H1 (cell line): ENCODE data around the gene ABTB1. TPM values are rescaled to one million over a fixed set of nuclear protein-coding genes. Genes with fewer than 3 reads are reported as not detected.

Source experiments
- CTCF ChIA-PET: fragments of 300-600 bp; sonication (Branson Sonifier 250); formaldehyde crosslinking; loops from one replicate; lab custom pipeline; 2021; ENCODE audit not compliant: partially characterized antibody; lab: Charles Lee
- POLR2A ChIA-PET: fragments of 300-600 bp; sonication (Branson Sonifier 250); formaldehyde crosslinking; loops from one replicate; lab custom pipeline; 2021; ENCODE audit warnings: inconsistent platforms; ENCODE audit not compliant: partially characterized antibody; lab: Charles Lee
- DNase-seq, 2 experiments: peaks; one replicate each; pipeline versions ENCODE4 v3.0.0 to v3.0.0-alpha.2; 2010 to 2022; ENCODE audit warnings: low spot score in 2 of 2, low read depth in 1 of 2, mixed read lengths in 1 of 2
- FAIRE-seq: peaks from 2 replicates; lab custom pipeline; 2011; peaks lifted over from hg19 to GRCh38; lab: Jason Lieb, UNC
- H2AFZ ChIP-seq: 2 replicates; pipeline ENCODE4 v1.8.1; 2012; ENCODE audit warnings: low read length, inconsistent platforms
- H2AK5ac ChIP-seq: 2 replicates; pipeline ENCODE4 v1.6.1; 2013; ENCODE audit warnings: low read depth, low read length
- H2BK120ac ChIP-seq: replicated peaks from 2 replicates; pipeline ENCODE3; 2013; ENCODE audit warnings: low read depth, low read length, inconsistent platforms
- H2BK12ac ChIP-seq: 2 replicates; pipeline ENCODE4 v1.6.1; 2013; ENCODE audit warnings: low read depth, low read length
- H2BK15ac ChIP-seq: 2 replicates; pipeline ENCODE4 v1.6.1; 2013; ENCODE audit warnings: low read length
- H2BK20ac ChIP-seq: 2 replicates; pipeline ENCODE4 v1.6.1; 2013; ENCODE audit warnings: low read length
- H2BK5ac ChIP-seq: 2 replicates; pipeline ENCODE4 v1.6.1; 2013; ENCODE audit warnings: low read depth, low read length
- H3K14ac ChIP-seq: 2 replicates; pipeline ENCODE4 v1.6.1; 2013; ENCODE audit warnings: inconsistent platforms; ENCODE audit not compliant: insufficient read length
- H3K18ac ChIP-seq: 2 replicates; pipeline ENCODE4 v1.6.1; 2013; ENCODE audit warnings: low read length; ENCODE audit errors: extremely low read depth
- H3K23ac ChIP-seq: 2 replicates; pipeline ENCODE4 v1.6.1; 2013; ENCODE audit warnings: inconsistent platforms; ENCODE audit not compliant: insufficient read length
- H3K23me2 ChIP-seq: 2 replicates; pipeline ENCODE4 v1.6.1; 2013; ENCODE audit warnings: low read depth, low read length
- H3K27ac ChIP-seq: 2 replicates; pipeline ENCODE4 v1.6.1; 2011; ENCODE audit warnings: low read depth, low read length, inconsistent platforms
- H3K27me3 ChIP-seq, 4 experiments: replicated peaks in 1 of 4; 1 replicate in 1 of 4; 2 replicates in 3 of 4; pipeline versions ENCODE4 v1.6.1 to v1.8.1; 2011 to 2013; ENCODE audit warnings: low read length in 3 of 4, mild to moderate bottlenecking in 3 of 4, inconsistent platforms in 2 of 4, mixed read lengths in 2 of 4, moderate library complexity in 1 of 4; ENCODE audit not compliant: control insufficient read depth in 3 of 4, insufficient read depth in 3 of 4; ENCODE audit errors: extremely low read depth in 1 of 4
- H3K36me3 ChIP-seq, 4 experiments: 2 replicates each; pipeline versions ENCODE4 v1.6.1 to v1.8.1; 2011 to 2013; ENCODE audit warnings: mild to moderate bottlenecking in 4 of 4, low read length in 3 of 4, moderate library complexity in 2 of 4, control low read depth in 1 of 4, inconsistent platforms in 1 of 4; ENCODE audit not compliant: insufficient read depth in 4 of 4, control insufficient read depth in 2 of 4
- H3K4ac ChIP-seq: replicated peaks from 2 replicates; pipeline ENCODE3; 2013; ENCODE audit warnings: low read length, low read depth, mixed read lengths, inconsistent platforms; ENCODE audit not compliant: insufficient read length
- H3K4me1 ChIP-seq, 4 experiments: replicated peaks in 1 of 4; 1 replicate in 1 of 4; 2 replicates in 3 of 4; pipeline versions ENCODE4 v1.6.1 to v1.8.1; 2011 to 2013; ENCODE audit warnings: low read length in 3 of 4, inconsistent platforms in 2 of 4, mixed read lengths in 1 of 4; ENCODE audit not compliant: insufficient read depth in 4 of 4, control insufficient read depth in 3 of 4
- H3K4me2 ChIP-seq, 2 experiments: 2 replicates each; pipeline versions ENCODE4 v1.6.1 to v1.8.1; 2011 to 2013; ENCODE audit warnings: low read depth in 2 of 2, low read length in 2 of 2, control low read depth in 1 of 2, inconsistent platforms in 1 of 2, mild to moderate bottlenecking in 1 of 2; ENCODE audit not compliant: insufficient read depth in 1 of 2
- H3K4me3 ChIP-seq, 4 experiments: fragments of 200-600, 300-600 bp in 1 of 4; sonication (generic), shearing (Covaris generic), sonication (Bioruptor Twin) in 1 of 4; 2 replicates each; pipeline versions ENCODE4 v1.5.1 to v1.8.1; 2011 to 2016; ENCODE audit warnings: low read length in 4 of 4, low read depth in 3 of 4, control low read depth in 2 of 4, inconsistent platforms in 2 of 4, mild to moderate bottlenecking in 2 of 4, mixed read lengths in 1 of 4, moderate library complexity in 1 of 4; ENCODE audit not compliant: insufficient read depth in 2 of 4; ENCODE audit errors: extremely low read depth in 1 of 4
- H3K56ac ChIP-seq: replicated peaks from 2 replicates; pipeline ENCODE3; 2013; ENCODE audit warnings: low read depth, mild to moderate bottlenecking, mixed read lengths, low read length, inconsistent platforms; ENCODE audit not compliant: insufficient read length
- H3K79me1 ChIP-seq: 2 replicates; pipeline ENCODE4 v1.6.1; 2013; ENCODE audit warnings: low read depth, low read length, control low read depth
- H3K79me2 ChIP-seq, 2 experiments: 2 replicates each; pipeline versions ENCODE4 v1.6.1 to v1.8.1; 2012 to 2013; ENCODE audit warnings: low read length in 2 of 2, mild to moderate bottlenecking in 2 of 2, inconsistent platforms in 1 of 2; ENCODE audit not compliant: insufficient read depth in 2 of 2, control insufficient read depth in 1 of 2
- H3K9ac ChIP-seq, 4 experiments: replicated peaks in 1 of 4; 1 replicate in 1 of 4; 2 replicates in 3 of 4; pipeline versions ENCODE4 v1.6.1 to v1.8.1; 2011 to 2013; ENCODE audit warnings: low read depth in 3 of 4, low read length in 3 of 4, control low read depth in 2 of 4, mild to moderate bottlenecking in 2 of 4, moderate library complexity in 2 of 4, inconsistent platforms in 1 of 4; ENCODE audit errors: extremely low read depth in 1 of 4
- H3K9me3 ChIP-seq, 2 experiments: 2 replicates each; pipeline versions ENCODE4 v1.6.1 to v1.8.1; 2012 to 2013; ENCODE audit warnings: mild to moderate bottlenecking in 2 of 2, moderate library complexity in 2 of 2, control low read depth in 1 of 2, inconsistent platforms in 1 of 2, low read depth in 1 of 2, low read length in 1 of 2, mixed read lengths in 1 of 2; ENCODE audit not compliant: insufficient read depth in 2 of 2
- H4K20me1 ChIP-seq, 2 experiments: replicated peaks in 1 of 2; 2 replicates each; pipeline versions ENCODE3 to v1.8.1; 2011 to 2013; ENCODE audit warnings: inconsistent platforms in 2 of 2, low read length in 2 of 2, mild to moderate bottlenecking in 1 of 2; ENCODE audit not compliant: insufficient read depth in 2 of 2, control insufficient read depth in 1 of 2
- H4K5ac ChIP-seq: 2 replicates; pipeline ENCODE4 v1.6.1; 2013; ENCODE audit warnings: low read length, low read depth, mixed read lengths, inconsistent platforms; ENCODE audit not compliant: insufficient read length
- H4K8ac ChIP-seq: 2 replicates; pipeline ENCODE4 v1.8.0; 2013; ENCODE audit warnings: mild to moderate bottlenecking, moderate library complexity, low read length, inconsistent platforms; ENCODE audit not compliant: insufficient read depth; ENCODE audit errors: extremely low read depth
- H4K91ac ChIP-seq: replicated peaks from 2 replicates; pipeline ENCODE3; 2013; ENCODE audit warnings: low read length, mixed read lengths, inconsistent platforms; ENCODE audit not compliant: insufficient read length
- CBX8 ChIP-seq: fragments of 300-800, 300-1000 bp; sonication (generic); IDR thresholded peaks from 2 replicates; pipeline ENCODE4 v1.7.1; 2016; ENCODE audit warnings: low read depth, low read length, borderline replicate concordance
- CTCF ChIP-seq, 3 experiments: IDR thresholded peaks; 1 replicate in 2 of 3; 2 replicates in 1 of 3; pipeline versions ENCODE4 v1.5.1 to v1.6.1; 2011; ENCODE audit warnings: low read length in 3 of 3, mild to moderate bottlenecking in 3 of 3, inconsistent platforms in 2 of 3, low read depth in 1 of 3, moderate library complexity in 1 of 3; ENCODE audit not compliant: insufficient read depth in 1 of 3; ENCODE audit errors: control extremely low read depth in 1 of 3
- WGBS, 2 experiments: shearing (Covaris generic) in 1 of 2; methylation state at CpG; one replicate each; pipeline versions ENCODE4 v1.1.6 to v1.1.7; 2013 to 2015; ENCODE audit warnings: low lambda C conversion rate in 2 of 2, mixed read lengths in 2 of 2, inconsistent platforms in 1 of 2, low coverage in 1 of 2, missing lambda C conversion rate in 1 of 2; ENCODE audit not compliant: insufficient replicate concordance in 2 of 2, insufficient coverage in 1 of 2, insufficient read length in 1 of 2; ENCODE audit errors: extremely low coverage in 1 of 2, missing lambda C conversion rate in 1 of 2; 5-methylcytosine and 5-hydroxymethylcytosine counted together
- polyA plus RNA-seq, 7 experiments: library from polyadenylated mRNA; depleted of rRNA in 3 of 7; stranded (reverse) in 5 of 7; unstranded in 2 of 7; fragments of >200 nt in 5 of 7; fragments of 200-250 nt in 2 of 7; gene quantifications; 1 replicate in 5 of 7; 2 replicates in 1 of 7; 4 replicates in 1 of 7; pipeline versions ENCODE4 v1.2.1 to v1.2.3, GENCODE V29; 2011 to 2013; ENCODE audit warnings: missing spikeins in 2 of 7, mixed read lengths in 2 of 7
- total RNA-seq: library from RNA; stranded (reverse); fragmentation: NEBNext Ultra II Directional; extraction: Animal tissue kit (Norgen Biotek cat#: 25700); gene quantifications from 2 replicates; pipeline ENCODE4 v1.2.1, GENCODE V29; 2021

ABTB1 gene
- total and polyA plus RNA-seq, 2 of the 8 experiments (the other 6 are each of a cell fraction or from before 2014, with no cell fraction given): 7.1 to 9.4 TPM

GRCh38 chr3:127691974-127692373 is 19.2 kb downstream of the ABTB1 start:
- ChIA-PET CTCF (interaction anchor here (0.7 to 12.8 kb wide), 16 partner anchors 11 to 587 kb away, joined by 3 to 172 read pairs (median 6); no protein-coding TSS in a partner anchor), POLR2A (interaction anchor here (1.1 to 1.6 kb wide), 2 partner anchors 94 to 131 kb away, joined by 3 to 4 read pairs; partner anchors contain the start of gene MCM2)
- TF ChIP-seq CBX8 (no peak), CTCF (IDR thresholded peaks at IDR 0.05; ENCODE audit: control extremely low read depth in 1 of 3, insufficient read depth in 1 of 3, low read depth in 1 of 3, low read length in 3 of 3) (no peak)
- H3K14ac ChIP-seq: no peak overlapping the region
- no peak overlapping the region for H2BK12ac ChIP-seq
- no peak overlapping the region for H4K91ac ChIP-seq
- H3K27ac ChIP-seq: no peak overlapping the region
- no peak for FAIRE-seq
- H2BK5ac ChIP-seq: no peak overlapping the region
- no peak overlapping the region for H2BK20ac ChIP-seq
- H2BK15ac ChIP-seq: no peak overlapping the region
- no peak overlapping the region for H3K18ac ChIP-seq
- no peak overlapping the region for H3K9ac ChIP-seq
- H3K56ac ChIP-seq: no peak overlapping the region
- no peaks in the 10 kb centered on the region for H4K20me1 ChIP-seq
- no peaks in the 10 kb centered on the region for H3K27me3 ChIP-seq
- H3K23me2 ChIP-seq: peaks cover 4% of the 10 kb centered on the region; the same call in 1 of the 2 replicates
- no peak overlapping the region for H4K8ac ChIP-seq
- no peak overlapping the region for H4K5ac ChIP-seq
- no peaks in the 10 kb centered on the region for H3K79me1 ChIP-seq
- H2AFZ ChIP-seq: no peak overlapping the region
- no peak overlapping the region for H3K4me3 ChIP-seq
- H3K4me1 ChIP-seq: peaks cover 0 to 22% (median 5%) of the 10 kb centered on the region in 4 experiments; a peak in 6 of 7 replicates
- H2AK5ac ChIP-seq: no peak overlapping the region
- DNase-seq: no peak
- H3K4ac ChIP-seq: no peak overlapping the region
- no peak overlapping the region for H3K23ac ChIP-seq
- no peaks in the 10 kb centered on the region for H3K9me3 ChIP-seq
- WGBS, 2 experiments: 89% methylated on average over 6 of the region's 6 CpGs; no CpG with 5 or more reads in 1 of the 2 experiments
- no peak overlapping the region for H2BK120ac ChIP-seq
- H3K79me2 ChIP-seq: no peaks in the 10 kb centered on the region
- no peak overlapping the region for H3K4me2 ChIP-seq
- H3K36me3 ChIP-seq: no peaks in the 10 kb centered on the region
